Stimulated activated naive CD8-positive, alpha-beta T cell treated with anti-CD3 and anti-CD28 coated beads, Interleukin-15, Interleukin-2, amounts not matched to agents 100 U/mL and 50 U/mL, for 24 hours (primary cell): ENCODE data around the gene GAD1.

Experiments
- ATAC-seq: fragments of 150-1000 bp; cut with Tn5 transposase; one replicate; pipeline ENCODE4 v1.10.0; 2021
- DNase-seq: peaks from one replicate; pipeline ENCODE4 v3.0.0; 2021

The GAD1 gene

DNA sequence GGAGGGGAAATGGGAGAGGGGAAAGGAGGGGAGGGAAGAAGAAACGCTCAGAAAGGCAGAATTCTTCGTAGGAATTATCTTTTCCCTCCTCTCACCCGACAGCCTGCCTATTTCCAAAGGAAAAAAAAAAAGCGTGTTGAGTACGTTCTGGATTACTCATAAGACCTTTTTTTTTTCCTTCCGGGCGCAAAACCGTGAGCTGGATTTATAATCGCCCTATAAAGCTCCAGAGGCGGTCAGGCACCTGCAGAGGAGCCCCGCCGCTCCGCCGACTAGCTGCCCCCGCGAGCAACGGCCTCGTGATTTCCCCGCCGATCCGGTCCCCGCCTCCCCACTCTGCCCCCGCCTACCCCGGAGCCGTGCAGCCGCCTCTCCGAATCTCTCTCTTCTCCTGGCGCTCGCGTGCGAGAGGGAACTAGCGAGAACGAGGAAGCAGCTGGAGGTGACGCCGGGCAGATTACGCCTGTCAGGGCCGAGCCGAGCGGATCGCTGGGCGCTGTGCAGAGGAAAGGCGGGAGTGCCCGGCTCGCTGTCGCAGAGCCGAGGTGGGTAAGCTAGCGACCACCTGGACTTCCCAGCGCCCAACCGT, at the start of gene GAD1:
Gene GAD1 (plus strand): TSS at position 384 of the 589 bp plus-strand sequence. CDS start 1,705 bp downstream, outside the sequence.
- DNase-seq (peak; percentile 73), ATAC-seq (peak; percentile 68)

DNA sequence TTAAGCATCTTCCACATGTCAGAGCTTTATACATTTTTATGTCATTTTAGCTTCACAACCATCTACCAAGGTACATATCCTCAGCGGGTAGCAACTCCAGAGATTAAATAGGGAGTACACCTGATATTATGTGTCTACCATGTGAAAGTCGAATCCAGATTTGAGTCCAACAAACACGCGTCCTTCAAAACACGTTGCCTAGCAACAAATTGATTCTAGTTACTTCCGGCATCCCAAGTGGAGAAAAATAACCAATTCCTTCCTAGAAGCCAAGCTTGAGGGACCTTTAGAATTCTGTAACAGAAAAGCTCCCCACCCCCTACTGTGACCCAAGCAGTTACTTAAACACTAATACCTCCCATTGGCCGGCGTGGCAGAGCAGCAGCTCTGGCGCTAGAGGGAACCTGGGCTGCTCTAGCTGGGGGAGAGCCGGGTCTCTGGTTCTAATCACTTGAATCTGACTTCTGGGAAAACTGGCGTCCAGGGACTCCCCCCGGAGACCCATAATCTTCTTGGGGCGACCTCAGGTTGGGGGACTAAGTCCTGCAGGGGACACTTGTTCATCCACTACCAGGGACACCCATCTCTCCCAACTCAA, 46.6 kb upstream of the GAD1 start, which contains the start of gene ERICH2:
Gene ERICH2 (plus strand): TSS at position 371 of the 598 bp plus-strand sequence. CDS start 304 bp downstream, outside the sequence.
- DNase-seq (peak; percentile 53), ATAC-seq (peak; percentile 64)

DNA sequence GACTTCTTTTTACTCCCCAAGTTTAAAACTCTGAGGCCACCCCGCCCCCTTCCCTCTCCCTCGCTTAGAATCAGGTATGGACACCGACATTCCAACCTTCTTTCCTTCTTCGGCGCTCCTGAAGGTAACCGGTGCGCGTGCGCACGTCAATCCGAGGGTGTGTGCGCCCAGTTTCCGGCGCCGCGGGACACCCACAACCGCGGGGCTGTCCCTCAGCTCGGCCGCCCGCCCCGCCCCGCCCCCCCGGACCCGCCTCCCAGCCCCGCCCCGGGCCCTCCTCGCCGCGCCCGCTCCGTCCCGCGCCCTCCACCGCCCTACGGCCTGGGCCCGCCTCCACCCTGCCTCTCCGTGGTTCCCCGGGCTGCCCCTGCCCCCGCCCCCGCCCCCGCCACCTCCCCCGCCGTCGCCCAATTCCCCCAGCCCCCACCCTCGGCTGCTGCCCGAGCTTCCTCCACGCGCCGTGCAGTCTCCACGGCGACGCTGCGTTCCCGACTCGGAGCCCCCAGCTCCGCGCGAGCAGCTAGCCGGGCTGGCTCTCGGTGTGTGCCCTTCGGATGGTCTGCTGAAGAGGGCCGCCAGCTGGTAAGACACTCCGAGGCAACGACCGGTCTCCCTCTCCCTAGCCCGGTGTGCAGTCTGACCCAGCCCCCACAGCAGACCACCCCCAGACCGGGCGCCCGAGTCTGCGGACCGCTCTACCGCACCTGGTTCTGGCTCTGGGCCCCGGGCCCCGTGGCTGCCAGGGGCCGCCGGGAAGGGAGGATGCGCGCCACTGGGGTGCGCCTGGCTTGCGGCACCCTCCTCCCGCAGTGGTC, 45.9 kb upstream of the GAD1 start:
- ATAC-seq (peak; percentile 84), DNase-seq (peak; percentile 73)

GRCh38 chr2:170771421-170771937, 45.2 kb upstream of the GAD1 start:
- no peak for DNase-seq

GRCh38 chr2:170772295-170772694, 44.4 kb upstream of the GAD1 start:
- DNase-seq (no peak), ATAC-seq (no peak)

More at GRCh38 chr2:170771421-170771937, 45.2 kb upstream of the GAD1 start:
- no peak for ATAC-seq

GRCh38 chr2:170774074-170774473, 42.6 kb upstream of the GAD1 start:
- DNase-seq (no peak), ATAC-seq (no peak)

DNA sequence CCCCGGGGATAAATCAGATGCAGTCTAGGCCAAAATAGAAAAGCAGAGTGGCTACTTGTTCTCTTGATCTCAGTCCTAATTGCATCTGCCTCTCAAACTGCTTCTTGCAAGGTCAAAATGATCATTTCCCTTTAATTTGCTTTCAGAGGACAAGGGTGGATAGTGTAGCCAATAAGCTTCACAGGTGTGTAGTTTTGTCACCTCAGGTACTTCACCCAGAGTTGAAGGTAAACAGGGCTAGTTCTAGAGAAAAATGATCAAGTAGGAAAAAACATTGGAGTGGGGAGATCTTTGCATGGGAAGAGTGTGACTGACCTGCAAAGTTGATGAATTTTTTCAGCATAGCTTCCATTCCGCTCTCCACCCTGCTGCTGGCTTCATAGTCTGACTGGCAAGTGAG, 37.8 kb upstream of the GAD1 start:
- DNase-seq (no peak), ATAC-seq (no peak)

- no peak for DNase-seq
- ATAC-seq = no peak
Measured at GRCh38 chr2:170779304-170779703, 37.4 kb upstream of the GAD1 start.

GRCh38 chr2:170782673-170783072, 34.0 kb upstream of the GAD1 start:
- no peak for DNase-seq
- no peak for ATAC-seq

DNA sequence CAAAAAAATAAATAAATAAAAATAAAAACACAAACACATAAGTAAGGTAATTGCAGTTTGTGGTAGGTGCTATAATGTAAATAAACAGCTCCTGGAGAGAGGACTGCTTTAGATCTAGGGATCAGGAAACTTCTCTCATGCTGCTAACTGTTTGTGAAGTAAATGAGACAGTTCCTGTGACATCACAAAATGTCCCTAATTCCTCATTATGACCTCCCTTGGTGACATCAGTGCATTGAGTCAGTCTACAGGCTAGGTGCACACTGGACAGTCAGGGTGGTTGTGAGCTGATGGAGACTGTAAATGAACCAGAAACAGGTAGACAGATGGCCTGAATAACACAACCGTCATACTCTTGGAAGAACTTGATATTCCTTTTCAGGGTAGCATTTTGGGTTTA, 33.1 kb upstream of the GAD1 start:
- ATAC-seq (no peak), DNase-seq (no peak)

DNA sequence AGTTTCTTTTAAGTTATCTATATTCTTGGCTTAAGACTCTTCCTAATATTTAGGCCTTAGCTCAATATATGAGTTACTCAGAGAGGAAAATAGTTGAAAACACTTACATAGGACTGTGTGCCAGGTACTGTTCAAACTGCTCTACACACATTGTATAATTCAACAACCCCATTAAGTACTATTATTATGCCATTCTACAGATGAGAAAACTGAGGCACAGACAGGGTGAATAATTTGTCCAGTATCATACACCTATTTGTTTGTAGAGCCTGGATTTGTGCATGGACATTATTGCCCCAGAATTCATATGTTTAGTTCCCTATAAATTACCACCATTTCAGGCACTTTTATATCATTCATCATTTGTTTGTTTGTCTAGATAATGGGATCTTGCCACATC, 17.7 kb upstream of the GAD1 start:
- ATAC-seq = no peak
- no peak for DNase-seq

GRCh38 chr2:170806548-170806947, 10.1 kb upstream of the GAD1 start:
- ATAC-seq = no peak
- no peak for DNase-seq

DNA sequence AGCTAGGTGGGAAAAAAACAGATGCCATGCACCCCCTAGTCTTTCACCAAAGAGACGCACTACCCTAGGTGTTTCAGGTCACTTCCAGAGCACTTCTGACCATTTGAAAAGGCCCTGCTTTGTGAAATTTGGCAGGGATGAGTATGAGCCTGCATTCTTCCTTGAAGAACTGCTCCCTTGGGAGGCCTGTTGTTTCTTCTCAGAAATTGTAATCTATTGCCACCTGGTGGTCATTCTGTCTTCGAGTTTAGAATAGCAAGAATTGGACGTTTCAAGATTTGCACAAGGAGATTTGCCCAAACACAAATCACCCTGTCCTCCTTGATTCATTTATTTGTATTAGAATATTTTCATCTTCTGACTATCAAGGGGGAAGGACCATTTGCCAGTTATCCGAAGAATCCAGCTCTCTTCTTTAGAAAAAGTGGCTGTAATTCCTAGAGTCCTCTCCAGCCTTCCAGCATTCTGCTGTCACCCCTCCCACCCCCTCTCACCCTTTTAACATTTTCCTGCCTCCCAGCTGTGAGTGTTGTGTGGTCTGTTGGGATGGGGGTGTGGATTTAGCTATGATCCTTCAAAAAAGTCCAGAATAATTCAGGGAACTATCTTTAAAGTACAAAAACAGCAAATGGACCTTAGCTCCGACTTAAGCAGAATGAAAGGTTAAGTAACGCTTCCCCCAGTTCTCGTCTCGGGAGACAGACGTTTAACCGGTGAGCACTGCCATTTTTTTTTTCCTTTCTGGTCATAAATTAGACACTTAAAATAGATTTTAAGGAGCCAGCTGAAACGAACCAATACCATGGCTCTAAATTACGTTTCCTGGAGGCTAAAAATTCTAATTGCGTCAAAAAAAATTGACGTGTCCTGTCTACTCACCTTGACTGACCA, 3.7 kb upstream of the GAD1 start:
- no peak for DNase-seq
- ATAC-seq = no peak

DNA sequence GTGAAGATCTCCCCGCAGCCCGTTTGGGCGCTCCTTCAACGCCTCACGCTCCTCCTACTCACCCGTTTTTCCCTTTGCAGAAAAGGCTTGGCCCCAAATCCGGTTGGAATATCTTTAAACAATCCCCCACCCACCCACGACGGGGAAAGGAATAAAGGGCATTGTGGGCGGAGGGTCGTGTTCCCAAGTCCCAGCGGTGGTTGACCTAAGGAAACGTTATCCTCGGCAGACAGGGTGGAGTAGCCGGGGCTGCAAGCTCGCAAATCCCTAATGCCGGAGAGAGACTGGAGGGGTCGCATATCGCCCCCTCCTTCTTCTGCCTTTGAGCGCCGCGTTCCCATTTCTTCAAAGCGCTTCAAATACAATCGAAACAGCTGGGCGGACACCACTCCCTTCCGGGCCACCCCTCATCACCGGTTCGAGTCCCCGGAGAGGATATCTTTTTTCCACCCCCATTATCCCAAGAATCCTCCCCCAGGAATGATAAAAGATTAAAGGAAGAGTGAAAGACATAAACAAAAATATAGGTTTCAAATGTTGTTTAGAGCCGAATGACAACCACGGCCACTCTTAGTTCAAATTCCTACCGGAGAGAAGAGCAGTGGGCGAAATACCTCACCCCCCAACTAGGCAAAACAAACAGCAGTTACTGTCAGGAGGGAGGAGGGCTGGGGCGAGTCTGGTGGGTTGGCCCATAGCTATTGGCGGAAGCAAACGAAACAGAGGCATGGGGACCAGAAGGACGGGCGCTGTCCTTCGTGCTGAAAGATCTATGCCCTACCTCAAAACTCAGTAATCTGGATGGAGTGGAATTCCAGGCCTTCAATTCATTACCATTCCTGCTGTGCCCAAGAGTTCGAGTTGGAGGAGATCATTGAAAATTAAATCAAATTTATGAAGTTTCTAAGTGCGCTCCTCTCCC, 2.8 kb upstream of the GAD1 start:
- DNase-seq = peak; percentile 38
- ATAC-seq = no peak

DNA sequence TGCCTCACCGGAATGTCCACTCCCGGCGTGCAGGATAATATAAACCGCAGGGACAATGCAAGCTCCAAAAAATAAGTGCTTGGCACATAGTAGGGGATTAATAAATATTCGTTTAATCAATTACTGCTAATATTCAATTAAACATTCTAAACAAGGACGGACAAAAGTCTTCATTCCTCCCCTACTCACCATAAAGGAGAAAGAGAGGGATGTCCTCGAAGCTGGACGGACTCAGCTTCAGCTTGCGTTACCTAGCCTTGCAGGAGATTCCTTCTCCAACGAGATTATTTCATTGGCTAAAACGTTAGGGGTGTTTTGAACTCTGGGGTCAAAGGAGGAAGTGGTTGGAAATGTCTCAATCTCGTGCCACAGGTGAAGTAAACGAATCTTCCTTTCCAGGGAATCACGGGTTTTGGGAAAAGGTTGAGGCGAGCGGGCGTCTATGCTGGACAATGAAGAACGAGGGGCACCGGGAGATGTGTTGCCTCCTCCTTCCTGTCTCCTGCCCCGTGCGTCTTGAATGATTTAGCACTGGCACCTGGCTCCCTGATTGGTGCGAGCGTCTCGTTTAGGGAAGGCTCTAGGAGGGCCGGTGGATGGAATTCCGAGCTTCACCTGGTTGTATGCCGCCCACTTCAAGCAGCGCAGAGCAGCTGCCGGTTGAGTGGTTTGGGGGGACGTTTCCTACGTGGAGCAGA, 2.0 kb upstream of the GAD1 start:
- no peak for DNase-seq
- ATAC-seq = no peak

DNA sequence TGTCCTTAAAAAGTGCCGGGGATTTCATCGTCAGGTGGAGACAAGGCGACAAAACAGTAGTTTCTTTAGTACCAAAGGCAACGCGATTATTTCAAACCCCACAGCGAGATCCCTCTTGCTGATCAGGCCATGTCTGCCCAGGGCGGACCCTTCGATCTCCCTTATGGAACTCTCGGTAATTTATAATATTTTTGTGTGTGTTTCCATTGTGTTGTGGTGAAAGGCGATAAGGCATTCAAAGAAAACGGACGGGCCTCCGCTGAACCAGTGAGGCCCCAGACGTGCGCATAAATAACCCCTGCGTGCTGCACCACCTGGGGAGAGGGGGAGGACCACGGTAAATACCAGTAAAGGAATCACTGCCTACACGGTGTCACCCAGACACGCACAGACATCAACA, 1.4 kb upstream of the GAD1 start:
- DNase-seq (no peak), ATAC-seq (no peak)

GRCh38 chr2:170815746-170816503, 762 bp upstream of the GAD1 start:
- DNase-seq (peak; percentile 79), ATAC-seq (peak; percentile 55)

DNA sequence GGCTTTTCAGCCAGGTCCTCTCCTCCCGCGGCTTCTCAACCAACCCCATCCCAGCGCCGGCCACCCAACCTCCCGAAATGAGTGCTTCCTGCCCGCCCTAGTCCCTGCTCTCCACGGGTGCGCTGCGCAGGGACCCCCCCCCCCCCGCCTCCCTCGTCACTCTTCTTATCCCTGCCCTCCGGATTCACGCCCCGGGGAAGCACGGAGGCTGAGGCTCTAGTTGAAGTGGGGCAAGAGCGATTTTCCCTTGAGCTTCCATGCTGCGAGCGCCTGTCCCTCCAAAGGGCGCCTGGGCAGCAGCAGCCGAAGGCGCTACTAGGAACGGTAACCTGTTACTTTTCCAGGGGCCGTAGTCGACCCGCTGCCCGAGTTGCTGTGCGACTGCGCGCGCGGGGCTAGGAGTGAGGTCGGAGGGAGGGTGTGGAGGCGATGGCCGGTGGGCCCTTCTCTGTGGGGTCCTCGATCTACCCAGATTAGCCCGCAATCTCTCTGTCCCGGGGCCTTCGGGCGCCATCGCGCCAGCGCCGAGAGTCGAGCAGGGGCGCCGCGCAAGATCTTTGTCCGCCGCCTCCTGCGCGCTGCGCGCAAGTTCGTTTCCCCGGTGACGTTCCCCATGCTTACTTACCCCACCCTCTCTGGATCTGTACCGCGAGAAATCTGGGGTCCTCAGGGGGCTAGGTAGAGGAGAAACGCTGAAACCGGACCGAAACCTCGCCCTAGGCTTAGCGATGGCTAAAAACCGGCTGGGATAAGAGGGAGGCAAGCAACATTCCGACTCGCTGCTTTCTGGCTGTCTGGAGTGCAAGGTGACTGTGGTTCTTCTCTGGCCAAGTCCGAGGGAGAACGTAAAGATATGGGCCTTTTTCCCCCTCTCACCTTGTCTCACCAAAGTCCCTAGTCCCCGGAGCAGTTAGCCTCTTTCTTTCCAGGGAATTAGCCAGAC, 677 bp downstream of the GAD1 start:
- ATAC-seq (no peak), DNase-seq (peak; percentile 41)
